ENCODE results near the gene RBMY1A1.
"Not testable (repeated sequence)": the region's sequence is repeated elsewhere in the genome, so short reads cannot be mapped to it uniquely, and the experiment has no call there.

The RBMY1A1 gene

GRCh38 chrY:21534579-21534978 is at the start of gene RBMY1A1:
Gene RBMY1A1 (plus strand): TSS chrY:21534879. CDS start chrY:21536892, 2,013 bp downstream.
- not testable (repeated sequence) for DNase-seq (ENCODE audit: low spot score)

- not testable (repeated sequence) for DNase-seq (ENCODE audit: low spot score)
Observed at GRCh38 chrY:21511038-21511437, 23.6 kb upstream of the RBMY1A1 start, which contains the start of gene RBMY1B. Gene RBMY1B (plus strand): TSS chrY:21511338. CDS start chrY:21513351, 2,013 bp downstream.

GRCh38 chrY:21559316-21559984 is 24.8 kb downstream of the RBMY1A1 start:
- DNase-seq (ENCODE audit: low spot score): not testable (repeated sequence)

- DNase-seq (ENCODE audit: low spot score): no peak
Observed at GRCh38 chrY:21585449-21585848, 50.8 kb downstream of the RBMY1A1 start.

GRCh38 chrY:21586454-21586853 is 51.8 kb downstream of the RBMY1A1 start:
- DNase-seq (ENCODE audit: low spot score): not testable (repeated sequence)

GRCh38 chrY:21592059-21592458 is 57.4 kb downstream of the RBMY1A1 start:
- no peak for DNase-seq (ENCODE audit: low spot score)

GRCh38 chrY:21596287-21596686 is 61.6 kb downstream of the RBMY1A1 start:
- DNase-seq (ENCODE audit: low spot score): not testable (repeated sequence)

Measured in germinal center (tissue), 1 donor.